MM.1S (cell line): ENCODE results near the gene CALU.

Experiments used
- EZH2 ChIP-seq: fragments of 300-600 bp; sonication (generic); optimal IDR thresholded peaks from 2 replicates; pipeline ENCODE3; 2017; ENCODE audit warnings: low read depth, mild to moderate bottlenecking, antibody characterized with exemption, low read length, mixed read lengths
- EZH2phosphoT487 ChIP-seq: fragments of 300-600 bp; sonication (generic); IDR thresholded peaks from 2 replicates; pipeline ENCODE4 v1.6.1; 2018; ENCODE audit warnings: antibody characterized with exemption, low read length
- TF ChIP-seq, protein P1 (sequence below): fragments of 300-600 bp; sonication (generic); IDR thresholded peaks from 2 replicates; pipeline ENCODE4 v1.5.1; 2016; ENCODE audit warnings: antibody characterized with exemption, low read length, mixed read lengths

DNA sequence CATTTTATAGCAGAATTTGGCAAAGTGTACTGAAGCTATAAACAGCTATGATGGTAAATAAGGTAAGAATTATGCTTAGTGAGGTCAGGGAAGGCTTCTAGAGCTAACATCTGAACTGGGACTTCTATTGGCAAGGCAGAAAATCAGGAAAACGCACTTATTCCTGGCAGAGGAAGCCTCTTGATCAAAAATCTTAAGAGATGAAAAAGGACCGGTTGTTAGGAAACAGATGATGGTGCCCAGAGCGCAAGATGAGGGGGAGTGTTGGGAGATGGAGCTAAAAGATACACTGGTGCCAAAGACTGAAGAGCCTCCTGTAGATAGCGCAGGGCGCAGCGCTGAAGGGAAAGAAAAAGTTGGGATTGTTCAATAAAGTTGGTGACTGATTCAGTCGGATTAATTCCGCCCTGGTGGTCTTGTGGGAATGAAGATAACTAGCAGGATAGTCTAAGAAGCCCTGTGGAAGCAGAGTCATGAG lies 550 bp upstream of the CALU start:
- TF ChIP-seq, protein P1, sequence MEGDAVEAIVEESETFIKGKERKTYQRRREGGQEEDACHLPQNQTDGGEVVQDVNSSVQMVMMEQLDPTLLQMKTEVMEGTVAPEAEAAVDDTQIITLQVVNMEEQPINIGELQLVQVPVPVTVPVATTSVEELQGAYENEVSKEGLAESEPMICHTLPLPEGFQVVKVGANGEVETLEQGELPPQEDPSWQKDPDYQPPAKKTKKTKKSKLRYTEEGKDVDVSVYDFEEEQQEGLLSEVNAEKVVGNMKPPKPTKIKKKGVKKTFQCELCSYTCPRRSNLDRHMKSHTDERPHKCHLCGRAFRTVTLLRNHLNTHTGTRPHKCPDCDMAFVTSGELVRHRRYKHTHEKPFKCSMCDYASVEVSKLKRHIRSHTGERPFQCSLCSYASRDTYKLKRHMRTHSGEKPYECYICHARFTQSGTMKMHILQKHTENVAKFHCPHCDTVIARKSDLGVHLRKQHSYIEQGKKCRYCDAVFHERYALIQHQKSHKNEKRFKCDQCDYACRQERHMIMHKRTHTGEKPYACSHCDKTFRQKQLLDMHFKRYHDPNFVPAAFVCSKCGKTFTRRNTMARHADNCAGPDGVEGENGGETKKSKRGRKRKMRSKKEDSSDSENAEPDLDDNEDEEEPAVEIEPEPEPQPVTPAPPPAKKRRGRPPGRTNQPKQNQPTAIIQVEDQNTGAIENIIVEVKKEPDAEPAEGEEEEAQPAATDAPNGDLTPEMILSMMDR: no peak
- TF ChIP-seq EZH2phosphoT487 (no peak), EZH2 (no peak)
